ENCODE data around the gene ACACB.

DNA sequence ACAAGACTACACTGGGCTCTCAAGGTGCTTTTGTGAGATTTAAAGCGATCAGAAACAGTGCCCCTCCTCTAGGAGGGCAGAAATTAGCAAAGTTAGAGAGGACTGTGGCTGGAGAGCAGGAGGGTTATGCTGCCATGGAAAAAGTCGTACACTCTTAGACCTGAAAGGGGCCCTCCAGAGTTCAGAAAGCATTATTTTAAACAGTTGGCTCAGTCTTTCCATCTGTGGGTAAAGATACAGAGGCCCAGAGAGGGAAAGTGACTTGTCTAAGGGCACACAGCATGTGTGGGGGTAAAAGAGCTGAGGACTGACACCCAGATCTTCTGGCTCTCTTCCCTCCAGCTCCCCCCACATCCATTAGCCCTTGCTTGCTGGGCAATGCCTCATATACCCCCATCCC, 145.6 kb downstream of the ACACB start:
- no peak for TF ChIP-seq CTCF (IDR thresholded peaks at IDR 0.05)
- no peak for TF ChIP-seq POLR2A (IDR thresholded peaks at IDR 0.05)

Data from Peyer's patch (tissue), 4 donors.